Smooth muscle cell (in vitro differentiated cells): ENCODE measurements around the gene TBC1D10A. TPM values are rescaled to one million over a fixed set of nuclear protein-coding genes. Genes with fewer than 3 reads are reported as not detected.
A peak's percentile ranks its signal among the peaks of the same experiment; 100 is the strongest.

Source experiments
- DNase-seq: peaks from one replicate; lab custom pipeline; 2025; ENCODE audit not compliant: unreplicated experiment; lab: John Stamatoyannopoulos, UW
- H2AFZ ChIP-seq: fragments of 200-600 bp; sonication (generic); 2 replicates; pipeline ENCODE4 v1.6.0; 2016; ENCODE audit warnings: antibody characterized with exemption, low read depth, mild to moderate bottlenecking
- H3F3A ChIP-seq: fragments of 200-600 bp; sonication (generic); 2 replicates; pipeline ENCODE4 v1.6.0; 2017; ENCODE audit warnings: antibody characterized with exemption, low read depth
- H3K27ac ChIP-seq: fragments of 200-600 bp; sonication (generic); 2 replicates; pipeline ENCODE4 v1.5.1; 2016; ENCODE audit warnings: low read depth, mild to moderate bottlenecking
- H3K27me3 ChIP-seq: fragments of 200-600 bp; sonication (generic); 2 replicates; pipeline ENCODE4 v1.6.1; 2016; ENCODE audit warnings: low read depth, mild to moderate bottlenecking
- H3K36me3 ChIP-seq: fragments of 200-600 bp; sonication (generic); 2 replicates; pipeline ENCODE4 v1.5.1; 2016; ENCODE audit warnings: low read depth
- H3K4me1 ChIP-seq: fragments of 200-600 bp; sonication (generic); 2 replicates; pipeline ENCODE4 v1.5.1; 2016; ENCODE audit warnings: low read depth
- H3K4me2 ChIP-seq: fragments of 200-600 bp; sonication (generic); 2 replicates; pipeline ENCODE4 v1.6.0; 2016; ENCODE audit warnings: mild to moderate bottlenecking
- H3K4me3 ChIP-seq: fragments of 200-600 bp; sonication (generic); 2 replicates; pipeline ENCODE4 v1.5.1; 2016; ENCODE audit warnings: mild to moderate bottlenecking
- H3K79me2 ChIP-seq: fragments of 200-600 bp; sonication (generic); 2 replicates; pipeline ENCODE4 v1.6.0; 2016; ENCODE audit warnings: low read depth, mild to moderate bottlenecking
- H3K9ac ChIP-seq: fragments of 200-600 bp; sonication (generic); 2 replicates; pipeline ENCODE4 v1.6.0; 2016; ENCODE audit warnings: low read depth
- H3K9me3 ChIP-seq: fragments of 200-600 bp; sonication (generic); replicated peaks from 2 replicates; pipeline ENCODE4 v1.5.1; 2016; ENCODE audit warnings: low read depth
- H4K20me1 ChIP-seq: fragments of 200-600 bp; sonication (generic); 2 replicates; pipeline ENCODE4 v1.6.0; 2016; ENCODE audit warnings: low read depth
- CTCF ChIP-seq: fragments of 200-600 bp; sonication (generic); IDR thresholded peaks from 2 replicates; pipeline ENCODE4 v1.5.1; 2017; ENCODE audit warnings: borderline replicate concordance, mild to moderate bottlenecking, antibody characterized with exemption; ENCODE audit not compliant: insufficient read depth, poor library complexity, severe bottlenecking
- WGBS: methylation state at CpG from one replicate; pipeline ENCODE4 v1.1.7; 2016; ENCODE audit warnings: low lambda C conversion rate; 5-methylcytosine and 5-hydroxymethylcytosine counted together
- polyA plus RNA-seq: library from polyadenylated mRNA; unstranded; fragments of >200 nt; fragmentation: Nextera tagmentation; extraction: Ambion mirVana; gene quantifications from 2 replicates; pipeline ENCODE4 v1.2.1, GENCODE V29; 2016
- total RNA-seq: library from RNA; depleted of rRNA; stranded (reverse); fragments of >200 nt; gene quantifications from 2 replicates; pipeline ENCODE4 v1.2.3, GENCODE V29; 2014

TBC1D10A gene
- total and polyA plus RNA-seq, 2 experiments from 2014 or later: 16.8 to 51.1 TPM

DNA sequence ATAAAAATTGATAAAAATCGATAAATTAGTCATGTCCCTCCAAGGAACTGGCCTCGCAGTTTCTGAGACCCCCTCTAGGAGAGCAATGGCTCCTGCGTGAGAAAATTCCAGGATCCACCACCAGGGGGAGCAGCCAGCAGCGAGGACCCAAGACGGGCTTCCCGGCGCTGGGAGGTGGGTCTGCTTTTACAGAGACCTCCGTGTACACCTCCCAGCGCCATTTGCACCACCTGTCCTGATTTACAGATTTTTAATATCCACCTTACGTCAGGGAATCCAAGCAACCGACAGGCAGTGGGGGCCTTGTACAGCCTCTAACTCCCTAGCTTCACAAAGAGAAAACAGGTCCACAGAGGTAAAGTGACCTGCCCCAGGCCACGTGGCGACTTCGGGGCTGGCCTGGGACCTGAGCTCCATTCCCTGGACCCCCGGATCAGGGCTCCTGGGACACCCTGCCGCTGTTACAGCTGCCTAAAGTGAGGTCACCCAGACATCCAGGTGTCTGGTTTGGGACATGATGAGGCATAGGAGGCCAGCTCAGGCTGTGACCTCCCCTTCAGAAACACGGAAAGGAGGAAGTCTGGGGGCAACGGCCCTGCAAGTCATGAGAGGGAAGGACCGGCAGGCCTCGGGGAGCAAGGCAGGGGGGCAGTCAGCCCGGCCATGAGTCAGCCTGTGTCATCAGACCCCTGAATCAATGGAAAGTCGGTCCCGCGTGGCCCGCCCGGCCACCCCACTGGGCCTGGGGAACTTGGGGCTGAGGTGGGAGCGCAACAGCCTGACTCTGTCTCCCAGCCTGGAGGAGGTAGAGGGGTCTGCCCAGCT is 63.6 kb downstream of the TBC1D10A start:
- Histone ChIP-seq H3K4me1 (no peaks in the 10 kb centered on the region), H2AFZ (no peak overlapping the region), H3K27me3 (no peaks in the 10 kb centered on the region), H3K4me2 (peak overlapping the region; percentile 77), H3K36me3 (no peaks in the 10 kb centered on the region), H3K79me2 (no peaks in the 10 kb centered on the region), H3K27ac (no peak overlapping the region), H3K9ac (no peak overlapping the region), H4K20me1 (no peaks in the 10 kb centered on the region), H3K4me3 (peak overlapping the region; percentile 12), H3F3A (no peaks in the 10 kb centered on the region), H3K9me3 (no peaks in the 10 kb centered on the region)
- WGBS: 43% methylated on average over 27 of the region's 27 CpGs
- DNase-seq: peak; percentile 39
- TF ChIP-seq CTCF: peak; percentile 99

GRCh38 chr22:30262112-30262511 is 64.6 kb downstream of the TBC1D10A start:
- WGBS: 91% methylated on average over 4 of the region's 4 CpGs
- no peaks in the 10 kb centered on the region for H3K36me3 ChIP-seq
- H4K20me1 ChIP-seq: no peaks in the 10 kb centered on the region
- H2AFZ ChIP-seq: no peak overlapping the region
- H3K4me3 ChIP-seq: no peak overlapping the region
- no peak overlapping the region for H3K4me2 ChIP-seq
- H3K27ac ChIP-seq: no peak overlapping the region
- no peak for TF ChIP-seq CTCF
- no peaks in the 10 kb centered on the region for H3K4me1 ChIP-seq
- no peak overlapping the region for H3K9ac ChIP-seq
- no peaks in the 10 kb centered on the region for H3K27me3 ChIP-seq
- no peaks in the 10 kb centered on the region for H3K79me2 ChIP-seq
- DNase-seq: no peak
- no peaks in the 10 kb centered on the region for H3K9me3 ChIP-seq
- H3F3A ChIP-seq: no peaks in the 10 kb centered on the region

DNA sequence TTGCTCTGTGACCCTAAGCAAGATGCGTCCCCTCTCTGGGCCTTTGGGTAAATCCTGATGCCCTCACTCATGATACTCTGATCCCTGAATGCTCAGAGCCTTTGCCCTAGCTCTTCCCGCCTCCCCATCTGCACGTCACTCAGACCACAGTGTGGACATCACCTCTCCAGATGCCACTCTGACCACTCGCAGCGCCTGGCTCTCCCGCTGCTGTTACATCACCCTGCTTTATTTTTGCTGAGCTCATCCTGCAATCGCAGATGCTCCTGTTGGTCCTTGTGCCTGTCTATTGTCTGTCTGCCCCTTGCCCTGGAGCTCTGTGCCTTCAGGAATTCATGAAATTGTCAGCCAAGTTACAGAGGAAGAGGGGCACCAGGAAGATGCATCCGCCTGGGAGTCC is 65.6 kb downstream of the TBC1D10A start:
- H3K4me3 ChIP-seq: no peak overlapping the region
- WGBS: 70% methylated on average over 8 of the region's 8 CpGs
- no peak for TF ChIP-seq CTCF

DNA sequence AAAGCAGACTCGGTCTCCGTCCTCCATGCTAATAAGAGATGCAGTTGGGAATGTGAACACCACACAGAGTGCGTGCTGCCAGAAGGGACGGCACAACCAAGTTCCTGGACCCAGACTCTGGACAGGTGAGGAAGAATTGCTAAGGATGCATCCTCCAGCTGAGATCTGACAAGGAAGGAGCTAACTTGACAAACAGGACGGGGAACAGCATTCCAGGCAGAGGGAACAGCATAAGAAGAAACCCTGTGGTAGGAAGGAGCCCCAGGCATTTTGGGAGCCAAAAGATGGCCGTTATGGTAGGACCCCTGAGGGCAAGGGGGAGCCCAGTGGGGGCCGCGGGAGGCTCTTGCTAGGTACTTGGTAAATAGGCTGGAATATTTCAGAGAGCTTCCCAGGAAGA is 66.1 kb downstream of the TBC1D10A start:
- no peaks in the 10 kb centered on the region for H3K36me3 ChIP-seq
- no peaks in the 10 kb centered on the region for H3K9me3 ChIP-seq
- no peak for DNase-seq
- no peak overlapping the region for H3K27ac ChIP-seq
- H3K4me2 ChIP-seq: no peak overlapping the region
- no peaks in the 10 kb centered on the region for H4K20me1 ChIP-seq
- no peak overlapping the region for H3K4me3 ChIP-seq
- H3K9ac ChIP-seq: no peak overlapping the region
- no peaks in the 10 kb centered on the region for H3K4me1 ChIP-seq
- H3F3A ChIP-seq: no peaks in the 10 kb centered on the region
- no peak for TF ChIP-seq CTCF
- WGBS: 89% methylated on average over 8 of the region's 8 CpGs
- no peaks in the 10 kb centered on the region for H3K27me3 ChIP-seq
- no peak overlapping the region for H2AFZ ChIP-seq
- H3K79me2 ChIP-seq: no peaks in the 10 kb centered on the region

More for the DNA sequence above, 65.6 kb downstream of the TBC1D10A start:
- no peaks in the 10 kb centered on the region for H3K36me3 ChIP-seq
- H3K27ac ChIP-seq: no peak overlapping the region
- H3K4me2 ChIP-seq: no peak overlapping the region
- no peaks in the 10 kb centered on the region for H3K4me1 ChIP-seq
- no peak overlapping the region for H3K9ac ChIP-seq
- H2AFZ ChIP-seq: no peak overlapping the region
- no peaks in the 10 kb centered on the region for H3F3A ChIP-seq
- H4K20me1 ChIP-seq: no peaks in the 10 kb centered on the region
- H3K9me3 ChIP-seq: no peaks in the 10 kb centered on the region
- H3K27me3 ChIP-seq: no peaks in the 10 kb centered on the region
- no peak for DNase-seq
- no peaks in the 10 kb centered on the region for H3K79me2 ChIP-seq
